A549 (cell line): ENCODE measurements around the gene TAX1BP1.

Experiments used
- CTCF ChIP-seq: fragments of >200 bp; sonication (Bioruptor Twin); formaldehyde crosslinking; IDR thresholded peaks from 3 replicates; pipeline ENCODE4 v1.5.1; 2016
- EP300 ChIP-seq, 2 experiments: fragments of >200 bp; sonication (Bioruptor Twin); formaldehyde crosslinking; IDR thresholded peaks; 2 replicates in 1 of 2; 3 replicates in 1 of 2; pipeline ENCODE4 v1.6.1; 2016 to 2017
- MAFK ChIP-seq: fragments of 450-650 bp; IDR thresholded peaks from 2 replicates; pipeline ENCODE4 v1.6.1; 2014; ENCODE audit not compliant: partially characterized antibody
- ZC3H11A ChIP-seq: fragments of 450-650 bp; IDR thresholded peaks from 2 replicates; pipeline ENCODE4 v1.6.1; 2014; ENCODE audit warnings: antibody characterized with exemption, mild to moderate bottlenecking

GRCh38 chr7:27699751-27700150 lies 40.2 kb upstream of the TAX1BP1 start:
- TF ChIP-seq MAFK = no peak
- TF ChIP-seq CTCF = no peak
- TF ChIP-seq ZC3H11A = no peak
- TF ChIP-seq EP300 (IDR thresholded peaks at IDR 0.05) = no peak
